Stimulated activated CD8-positive, alpha-beta memory T cell treated with anti-CD3 and anti-CD28 coated beads, Interleukin-12 subunit alpha, Interleukin-12 subunit beta, amount 100 ng/mL, for 1 hour (primary cell): Measurements from ENCODE around the gene LRRC4C.

Experiments
- DNase-seq: peaks from one replicate; pipeline ENCODE4 v3.0.0-alpha.2; 2020; ENCODE audit warnings: low read depth

Gene LRRC4C

DNA sequence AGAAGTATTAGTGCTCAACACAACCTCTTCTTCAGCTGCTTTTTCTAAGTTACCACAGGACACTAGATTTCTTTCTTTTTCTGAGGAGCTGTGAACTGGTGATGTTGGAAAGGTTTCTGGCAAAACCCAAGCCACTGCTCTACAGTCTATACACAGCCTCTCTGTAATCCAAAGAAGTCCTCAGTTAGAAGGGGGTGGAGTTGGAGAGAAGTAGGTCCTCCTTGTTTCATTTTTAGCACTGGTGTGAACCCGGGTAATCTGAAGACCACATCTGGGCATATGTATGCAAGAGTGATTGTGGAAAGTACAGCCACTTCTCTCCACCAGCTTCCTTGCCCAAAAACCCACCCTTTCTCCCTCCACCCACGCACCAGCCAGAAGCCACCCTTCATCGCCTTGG is 1168.1 kb downstream of the LRRC4C start:
- no peak for DNase-seq

DNA sequence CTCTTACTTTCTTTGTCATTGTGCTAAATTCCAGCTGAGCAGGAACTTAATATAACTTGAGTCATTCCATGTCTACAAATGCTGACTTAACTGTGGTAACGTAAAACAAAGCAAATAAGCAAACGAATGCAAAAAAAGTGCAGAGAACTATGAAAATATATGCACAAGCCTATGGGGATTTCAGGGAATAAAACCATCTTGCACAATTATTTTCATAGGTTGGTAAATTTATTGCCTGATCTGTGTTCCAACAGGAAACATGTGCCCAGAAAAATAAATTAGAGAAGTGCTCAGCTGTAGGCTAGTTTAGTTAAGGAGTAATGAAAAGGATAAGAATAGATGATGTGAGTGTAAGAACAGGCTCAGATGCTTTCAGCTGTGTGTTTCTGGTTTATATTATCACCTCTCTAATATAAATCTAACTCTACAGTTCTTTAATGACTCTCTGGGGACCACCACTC is 1169.3 kb downstream of the LRRC4C start:
- DNase-seq, result no peak

DNA sequence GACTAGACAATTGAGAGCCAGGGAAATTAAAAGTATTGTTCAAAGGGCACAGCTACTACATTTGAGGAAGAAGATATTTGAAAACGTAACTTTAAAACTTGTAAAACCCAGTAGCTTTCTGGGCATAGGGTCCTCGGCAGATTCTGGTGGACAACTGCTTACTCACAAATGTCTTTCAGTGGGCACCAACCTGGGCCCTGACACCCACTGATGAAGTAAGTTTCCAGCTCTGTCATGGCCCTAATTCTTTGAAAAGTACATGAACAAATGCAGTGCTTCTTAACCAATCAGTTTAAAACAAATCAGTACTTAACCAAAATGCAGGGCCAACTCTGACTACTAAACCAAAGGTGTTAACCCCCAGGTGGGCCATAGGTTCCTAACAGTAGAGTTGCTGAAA is 1170.1 kb downstream of the LRRC4C start:
- DNase-seq, result no peak

DNA sequence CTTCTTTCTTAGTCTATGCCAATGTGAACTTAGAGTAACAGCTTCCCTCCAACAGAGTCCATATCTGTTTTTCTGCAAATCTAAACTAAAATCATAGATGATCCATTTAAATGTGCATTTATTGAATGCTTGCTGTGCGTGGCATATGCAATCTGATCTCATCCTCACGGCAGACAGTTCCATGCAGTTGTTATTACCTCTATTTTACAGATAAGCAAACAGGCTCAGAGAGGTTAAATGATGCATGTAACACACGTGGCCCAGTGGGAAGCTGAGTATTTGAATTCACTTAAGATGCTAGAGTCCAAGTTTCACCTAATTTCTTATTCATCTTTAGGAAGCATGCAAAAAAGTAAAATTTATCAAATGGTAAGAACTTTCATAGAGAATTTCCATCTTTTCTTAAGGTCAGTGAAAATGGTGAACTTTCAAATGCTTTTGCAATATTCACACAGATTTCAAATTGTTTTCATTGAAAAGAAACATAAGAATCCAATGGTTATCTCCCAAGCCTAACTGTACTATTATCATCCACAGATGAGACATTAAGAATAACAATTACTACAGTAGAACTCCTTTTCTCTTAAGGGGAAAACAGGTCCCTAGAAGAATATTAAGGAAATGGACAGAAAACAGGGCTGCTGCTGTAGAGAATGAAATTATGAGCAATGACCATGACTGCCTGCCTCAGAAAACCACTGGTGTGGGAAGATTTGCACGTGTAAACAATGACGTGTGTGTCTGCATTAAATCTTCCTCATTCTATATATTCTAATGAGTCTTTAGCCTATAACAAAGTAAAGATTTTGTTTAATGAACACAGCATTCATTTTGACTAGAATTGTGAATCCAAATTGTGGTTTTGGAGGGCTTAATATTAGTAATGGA is 1171.3 kb downstream of the LRRC4C start:
- DNase-seq, result no peak

DNA sequence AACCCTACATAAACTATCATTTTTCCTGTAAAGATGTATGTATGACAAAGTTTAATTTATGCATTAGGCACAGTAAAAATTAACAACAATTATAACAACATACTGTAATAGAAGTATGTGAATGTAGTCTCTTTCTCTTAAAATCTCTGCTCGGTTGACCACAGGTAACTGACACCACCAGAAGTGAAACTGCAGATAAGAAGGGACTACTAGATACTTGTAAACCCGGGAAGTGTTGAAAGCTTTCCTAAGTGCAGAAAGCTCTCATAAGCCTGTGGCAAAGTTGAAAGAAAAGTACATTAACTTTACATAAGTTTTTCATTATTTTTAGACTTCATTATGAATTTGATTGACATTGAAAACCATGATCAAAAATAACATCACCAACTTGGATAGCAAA is 1173.3 kb downstream of the LRRC4C start:
- DNase-seq, result no peak

DNA sequence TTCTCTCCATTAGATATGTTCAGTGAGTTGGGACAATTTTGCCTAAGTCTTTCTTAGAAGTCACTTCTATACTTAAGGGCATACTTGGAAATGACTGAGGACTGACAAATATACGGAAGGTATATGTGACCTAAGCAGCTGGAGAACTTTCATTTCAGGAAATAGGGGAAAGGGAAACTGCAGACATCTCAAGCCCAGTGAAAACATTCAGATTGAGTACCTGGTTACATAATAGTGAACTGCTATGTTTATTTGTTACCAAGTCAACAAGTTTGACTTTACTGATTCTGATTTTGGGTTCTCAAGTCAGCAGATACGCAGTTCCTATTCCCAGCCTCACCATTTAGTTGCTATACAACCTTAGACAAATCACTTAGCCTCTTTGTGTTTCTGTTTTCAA is 1173.9 kb downstream of the LRRC4C start:
- DNase-seq, result no peak

DNA sequence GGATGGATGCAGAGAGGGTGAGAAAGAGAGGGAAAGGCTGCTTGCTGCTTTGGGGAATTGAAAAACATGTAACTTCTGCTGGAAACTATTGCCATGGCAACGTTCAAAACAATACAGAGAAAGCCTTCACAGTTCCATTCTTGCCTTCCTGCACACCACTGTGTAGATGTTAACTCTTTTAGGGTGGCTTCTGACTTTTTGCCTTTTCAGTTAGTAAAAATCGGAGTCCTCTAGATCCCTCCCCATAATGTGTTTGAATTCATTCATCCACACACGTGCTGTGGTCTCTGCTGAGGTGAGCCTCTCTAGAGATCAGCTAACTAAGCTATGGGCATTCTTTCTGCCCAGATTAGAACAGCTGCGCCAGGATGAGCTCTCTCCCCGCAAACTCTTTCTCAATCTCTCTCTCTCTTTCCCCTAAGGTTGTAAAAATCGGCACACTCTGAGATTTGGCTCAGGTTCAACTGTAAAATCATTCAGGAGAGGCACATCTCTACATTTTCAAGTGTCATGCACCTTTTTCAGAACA is 1178.3 kb downstream of the LRRC4C start:
- DNase-seq, result no peak

DNA sequence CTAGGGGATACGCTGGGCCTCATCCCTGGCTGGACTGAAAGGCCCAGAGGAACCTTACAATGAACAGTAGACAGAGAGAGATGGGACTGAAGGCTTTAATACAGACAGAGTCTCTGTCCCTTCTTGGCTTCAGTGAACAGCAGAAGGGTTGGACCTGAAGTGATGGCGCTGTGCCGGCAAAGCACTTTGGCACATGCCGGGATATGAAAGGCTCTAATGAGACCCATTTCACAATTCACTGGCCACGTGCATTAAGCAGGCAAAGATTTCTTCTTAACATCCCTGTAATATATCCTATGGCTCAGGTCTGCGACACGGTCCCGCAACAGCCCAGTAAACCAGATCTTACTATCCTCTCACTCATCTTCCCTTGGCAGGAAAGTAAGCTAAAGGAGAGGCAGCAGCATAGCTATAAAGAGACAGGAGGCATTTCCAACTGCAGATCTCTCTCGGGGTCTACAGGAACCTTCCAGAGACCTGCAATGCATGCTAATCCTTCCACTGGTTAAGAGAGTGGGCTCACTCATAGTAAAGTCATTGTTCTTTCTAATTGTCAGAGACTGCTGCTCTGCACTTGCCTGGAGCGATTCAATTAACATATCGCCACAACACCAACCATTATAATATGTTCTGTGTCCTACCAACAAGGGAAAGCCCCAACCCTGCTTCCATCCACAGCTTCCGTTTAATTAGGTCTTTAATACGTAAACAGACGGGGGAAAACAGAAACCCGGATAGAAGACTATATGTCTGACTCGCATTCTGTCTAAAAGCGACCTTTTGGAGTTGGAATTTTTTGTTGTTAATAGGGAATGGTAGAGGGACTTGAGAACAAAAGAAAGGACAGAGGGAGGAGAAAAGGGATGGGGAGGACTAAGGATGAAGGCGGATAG is 1179.0 kb downstream of the LRRC4C start:
- no peak for DNase-seq

DNA sequence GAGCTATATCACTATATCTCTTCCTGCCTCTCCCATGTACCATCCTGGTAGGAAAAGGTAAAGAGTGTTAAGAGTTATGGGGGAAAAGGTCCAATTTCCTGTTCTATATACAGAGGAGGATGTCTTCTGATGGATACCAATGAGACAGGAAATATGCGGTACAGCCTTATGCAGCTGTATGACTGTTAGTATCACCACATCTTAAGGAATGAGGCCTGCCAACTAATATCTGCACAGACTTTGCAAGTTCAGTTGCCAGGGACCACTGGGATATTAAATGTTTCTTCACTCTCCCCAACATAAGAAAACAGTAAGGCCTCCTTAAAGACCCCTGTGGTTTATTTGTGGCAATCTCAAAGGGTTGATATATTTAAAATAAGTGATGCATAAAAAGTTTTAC is 1182.5 kb downstream of the LRRC4C start:
- no peak for DNase-seq

DNA sequence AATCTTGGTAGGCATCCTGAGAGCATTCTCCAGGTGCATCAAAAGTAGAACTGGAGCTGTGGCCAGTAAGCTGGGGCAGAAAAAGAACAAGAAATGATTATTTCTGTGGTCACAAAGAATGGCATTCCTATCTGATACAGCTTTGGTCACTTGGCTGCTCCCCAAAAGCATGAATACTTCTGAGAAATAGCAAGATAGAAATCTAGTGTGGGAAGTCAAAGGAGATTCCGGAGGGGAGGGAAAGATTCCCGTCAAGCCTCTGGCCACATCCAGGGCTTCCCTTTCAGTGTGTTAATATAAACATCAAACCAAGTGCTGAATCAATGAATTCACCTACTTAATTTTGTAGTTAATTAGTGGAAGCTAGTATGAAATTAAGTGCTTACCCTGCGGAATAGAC is 1185.4 kb downstream of the LRRC4C start:
- DNase-seq, result no peak

DNA sequence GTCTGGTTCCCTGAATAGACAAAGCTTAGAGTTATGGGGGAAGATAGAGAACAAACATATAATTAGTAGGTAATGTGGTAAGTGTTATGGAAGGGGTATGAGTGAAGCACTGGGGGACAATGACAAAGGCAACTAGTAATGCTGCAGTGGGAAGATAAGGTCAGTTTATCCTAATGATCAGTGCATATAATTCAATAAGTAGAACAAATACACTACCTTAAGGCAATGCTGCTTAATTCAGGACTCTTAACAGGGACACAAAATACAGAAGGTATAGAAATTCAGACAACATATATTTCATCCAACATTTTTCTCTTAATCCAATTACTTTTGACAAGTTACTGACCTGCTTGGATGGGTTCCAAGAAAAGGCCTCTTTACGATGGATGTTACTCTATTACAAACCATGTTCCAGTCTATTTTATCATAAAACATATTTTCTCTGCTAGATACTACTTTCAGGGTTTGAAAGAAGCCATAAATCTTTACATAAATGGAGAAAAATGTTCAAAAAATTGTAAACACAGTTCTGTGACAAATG is 1186.2 kb downstream of the LRRC4C start:
- no peak for DNase-seq

DNA sequence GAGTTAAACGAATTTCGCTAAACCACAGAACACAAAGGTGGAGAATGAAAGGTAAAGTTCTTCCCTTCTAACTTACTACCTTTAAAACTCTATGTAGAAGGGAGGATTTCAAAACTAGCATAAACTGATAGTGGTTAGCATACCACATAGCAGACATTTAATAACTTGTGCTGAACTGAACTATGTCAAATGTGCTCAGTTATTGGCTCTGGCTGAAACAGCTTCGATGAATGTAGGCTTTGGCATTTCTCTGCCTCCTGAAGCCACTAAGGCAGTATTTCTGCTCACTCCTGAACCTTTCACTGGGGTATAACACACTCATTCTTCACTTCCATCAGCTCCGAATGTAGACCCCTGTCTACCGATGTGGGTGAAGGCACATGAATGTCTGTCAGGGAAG is 1188.1 kb downstream of the LRRC4C start:
- no peak for DNase-seq

DNA sequence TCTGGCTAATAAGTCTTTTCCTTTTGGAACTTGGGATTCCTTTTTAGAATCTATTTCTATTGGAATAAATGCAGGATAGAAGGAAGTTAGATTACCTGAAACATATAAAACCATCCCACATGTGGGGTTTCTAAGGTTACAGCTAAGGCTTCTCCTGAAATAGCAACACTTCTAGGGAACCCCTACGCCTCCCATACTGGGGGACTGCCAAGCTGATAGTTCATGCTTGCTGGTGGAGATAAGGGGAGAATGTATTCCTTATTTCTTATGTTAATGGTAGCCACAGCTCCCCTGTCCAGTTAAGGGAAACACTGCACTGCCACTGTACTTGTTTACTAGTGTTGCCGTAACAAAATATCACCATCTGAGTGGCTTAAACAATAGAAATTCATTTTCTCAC is 1189.6 kb downstream of the LRRC4C start:
- no peak for DNase-seq

DNA sequence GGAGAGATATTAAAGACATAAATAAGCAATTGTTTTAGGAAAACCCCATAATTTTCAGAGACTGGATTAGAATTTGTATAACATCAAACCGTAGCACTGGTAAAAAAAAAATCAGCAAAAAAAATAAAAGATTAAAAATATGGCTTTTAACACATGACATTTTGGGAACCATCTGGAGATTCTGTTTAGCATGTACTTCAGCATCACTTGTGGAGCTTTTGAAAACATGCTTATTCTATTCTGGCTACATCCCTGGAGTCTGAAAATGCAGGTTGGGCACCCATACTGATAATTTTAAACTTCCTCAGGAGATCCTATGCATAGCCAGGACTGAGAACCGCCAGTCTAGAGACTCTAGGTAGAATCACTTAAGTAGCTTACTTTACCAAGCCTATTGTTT is 1190.9 kb downstream of the LRRC4C start:
- no peak for DNase-seq

DNA sequence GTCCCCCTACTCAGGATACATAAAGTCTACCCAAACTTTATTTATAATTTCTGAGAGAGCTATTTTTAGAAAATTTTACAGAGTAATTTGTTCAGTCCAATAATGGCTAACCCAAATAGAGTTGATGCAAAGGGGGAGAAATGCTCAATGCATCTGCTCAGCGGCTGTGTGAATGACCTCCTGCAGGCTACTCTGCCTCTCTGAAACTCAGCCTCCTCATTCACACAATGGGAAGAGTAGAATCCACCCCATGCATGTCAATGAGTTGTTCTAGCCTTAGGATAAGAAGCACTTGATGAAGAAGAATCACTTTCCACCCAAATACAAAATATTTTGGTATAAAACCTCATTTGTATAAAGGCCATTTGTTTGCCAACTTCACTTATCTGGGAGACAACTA is 1204.0 kb downstream of the LRRC4C start:
- no peak for DNase-seq

DNA sequence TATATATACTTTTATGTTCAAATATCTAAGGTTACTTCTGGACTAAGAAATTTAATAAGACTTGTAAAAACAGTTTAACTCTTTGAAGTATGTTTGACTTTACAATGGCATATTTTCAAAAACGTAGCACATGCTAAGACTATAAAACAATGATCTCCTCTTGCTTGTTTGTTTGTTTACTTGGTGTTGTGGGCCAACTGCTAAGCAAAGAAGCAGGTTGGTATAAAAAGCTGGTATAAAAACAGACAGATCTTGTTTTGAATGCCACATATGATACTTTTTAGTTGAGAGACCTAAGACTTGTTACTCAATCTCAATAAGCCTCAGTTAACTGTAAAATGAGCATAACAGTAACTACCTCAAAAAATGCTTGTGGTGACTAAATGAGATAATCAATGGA is 1206.3 kb downstream of the LRRC4C start:
- DNase-seq, result no peak

DNA sequence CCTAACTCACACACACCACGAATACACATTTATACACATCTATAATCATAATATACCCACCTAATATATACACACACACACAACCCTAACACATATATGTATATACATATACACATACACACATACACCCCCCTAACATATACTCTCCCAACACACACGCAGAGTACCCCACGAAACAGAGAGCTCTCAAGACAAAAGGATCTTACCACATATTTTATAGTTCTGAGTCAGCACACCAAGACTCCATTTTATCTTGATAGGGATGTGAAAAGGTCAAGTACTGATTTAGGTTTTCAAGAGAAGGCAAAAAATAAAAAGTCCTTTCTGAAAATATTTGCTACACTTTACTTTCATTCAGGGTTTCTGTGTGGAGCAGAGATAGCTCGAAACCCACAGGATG is 1207.2 kb downstream of the LRRC4C start:
- DNase-seq, result no peak

DNA sequence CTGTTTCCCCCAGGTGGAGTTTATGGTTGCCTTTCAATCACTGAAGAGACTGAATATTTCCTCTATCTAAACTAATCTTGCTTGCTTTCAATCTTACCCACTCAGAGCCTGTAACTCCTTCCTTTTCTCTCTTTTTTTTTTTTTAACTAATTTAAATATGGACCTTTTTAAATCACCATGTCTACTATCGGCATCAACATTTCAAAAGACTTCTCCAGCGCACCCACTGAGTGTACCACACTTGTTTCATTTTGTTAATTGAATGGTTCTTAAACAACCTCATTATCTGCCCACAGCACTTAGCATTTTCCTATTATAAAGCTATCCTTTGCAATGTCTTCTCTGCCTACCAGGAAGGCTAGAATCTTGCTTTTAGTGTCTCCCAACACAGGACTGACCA is 1212.5 kb downstream of the LRRC4C start:
- no peak for DNase-seq

DNA sequence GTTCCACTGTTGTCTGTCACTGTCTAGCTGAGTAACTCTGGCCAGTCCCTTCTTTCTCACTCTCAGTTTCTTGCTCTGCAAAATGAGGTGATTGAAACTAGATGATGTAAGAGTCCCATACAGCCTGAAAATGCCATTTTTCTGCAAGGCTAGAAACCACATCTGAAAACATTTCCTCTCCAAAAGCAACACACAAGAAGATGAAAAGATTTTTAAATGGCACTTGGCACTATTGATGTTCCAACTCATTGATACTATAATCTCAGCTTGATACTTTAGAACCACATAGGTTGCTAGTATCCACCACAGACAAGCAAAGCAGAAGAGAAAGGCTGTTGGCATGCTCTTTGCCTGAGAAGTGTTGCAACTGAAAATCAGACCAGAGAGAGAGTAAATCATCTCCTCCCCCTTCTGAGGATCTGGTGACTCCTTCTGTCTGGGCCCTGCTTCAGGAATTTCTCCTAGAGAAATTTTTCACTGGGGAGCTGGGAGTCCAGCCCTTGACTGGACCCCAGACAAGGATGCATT is 1217.9 kb downstream of the LRRC4C start:
- DNase-seq, result no peak

DNA sequence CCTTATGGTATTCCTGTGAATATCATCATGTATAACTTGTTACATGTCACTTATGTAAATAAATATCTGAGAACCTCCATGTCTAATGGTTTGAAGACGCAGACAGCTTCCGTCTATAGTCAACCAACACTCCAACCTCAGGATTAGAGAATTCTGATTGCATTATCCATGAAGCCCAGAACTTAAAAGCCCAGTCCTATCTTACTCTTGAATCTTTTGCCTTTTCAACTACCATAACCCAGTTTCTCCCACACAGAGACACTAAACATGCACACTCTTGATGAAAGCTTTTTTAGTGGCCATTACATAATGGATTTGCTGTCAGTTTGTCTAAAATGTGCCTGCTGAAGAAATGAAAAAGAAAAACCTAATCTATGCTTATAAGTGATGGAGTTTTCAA is 1219.2 kb downstream of the LRRC4C start:
- no peak for DNase-seq

DNA sequence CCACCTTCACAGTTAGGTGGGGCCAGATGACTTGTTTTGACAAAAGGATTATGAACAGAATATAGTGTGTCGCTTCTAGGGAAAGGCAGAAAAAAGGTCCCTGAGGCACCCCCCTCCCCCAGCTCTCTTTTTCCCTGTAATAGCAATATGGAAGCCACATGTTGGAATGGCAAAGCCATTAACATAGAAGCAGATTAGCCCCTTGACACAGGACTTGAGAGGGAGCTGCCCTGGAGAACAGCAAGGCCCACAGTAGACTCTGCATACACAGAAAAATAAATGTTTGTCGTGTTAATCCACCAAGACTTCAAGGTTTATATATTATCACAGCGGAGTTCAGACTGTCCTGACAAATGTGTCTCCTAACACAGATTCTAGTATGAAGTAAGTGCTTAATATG is 1222.9 kb downstream of the LRRC4C start:
- DNase-seq, result no peak

DNA sequence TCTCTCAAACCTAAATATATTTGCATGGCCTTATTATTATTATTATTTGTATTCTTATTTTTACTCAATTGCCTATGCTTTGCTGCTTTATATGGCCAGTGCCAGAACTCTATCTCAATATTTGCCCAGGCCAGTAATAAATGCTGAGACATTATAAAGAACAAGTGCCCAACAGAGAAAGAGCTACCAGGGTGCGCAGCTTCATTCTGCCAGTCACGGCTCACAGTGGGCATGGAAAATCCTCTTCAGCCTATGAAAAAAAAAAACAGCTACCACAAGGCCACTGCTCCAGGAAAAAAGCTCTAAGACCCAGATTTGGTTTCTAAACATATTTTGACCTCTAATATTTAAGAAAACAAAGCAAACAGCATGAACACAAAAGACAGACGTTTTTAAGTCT is 1223.6 kb downstream of the LRRC4C start:
- DNase-seq, result no peak
